H1 (cell line): ENCODE results near the gene TSNAXIP1. TPM values are rescaled to one million over a fixed set of nuclear protein-coding genes. Genes with fewer than 3 reads are reported as not detected.

Experiments
- CTCF ChIA-PET: fragments of 300-600 bp; sonication (Branson Sonifier 250); formaldehyde crosslinking; loops from one replicate; lab custom pipeline; 2021; ENCODE audit not compliant: partially characterized antibody; lab: Charles Lee
- POLR2A ChIA-PET: fragments of 300-600 bp; sonication (Branson Sonifier 250); formaldehyde crosslinking; loops from one replicate; lab custom pipeline; 2021; ENCODE audit warnings: inconsistent platforms; ENCODE audit not compliant: partially characterized antibody; lab: Charles Lee
- DNase-seq, 2 experiments: peaks; one replicate each; pipeline versions ENCODE4 v3.0.0 to v3.0.0-alpha.2; 2010 to 2022; ENCODE audit warnings: low spot score in 2 of 2, low read depth in 1 of 2, mixed read lengths in 1 of 2
- FAIRE-seq: peaks from 2 replicates; lab custom pipeline; 2011; peaks lifted over from hg19 to GRCh38; lab: Jason Lieb, UNC
- H2AFZ ChIP-seq: 2 replicates; pipeline ENCODE4 v1.8.1; 2012; ENCODE audit warnings: low read length, inconsistent platforms
- H2AK5ac ChIP-seq: 2 replicates; pipeline ENCODE4 v1.6.1; 2013; ENCODE audit warnings: low read depth, low read length
- H2BK120ac ChIP-seq: replicated peaks from 2 replicates; pipeline ENCODE3; 2013; ENCODE audit warnings: low read depth, low read length, inconsistent platforms
- H2BK12ac ChIP-seq: 2 replicates; pipeline ENCODE4 v1.6.1; 2013; ENCODE audit warnings: low read depth, low read length
- H2BK15ac ChIP-seq: 2 replicates; pipeline ENCODE4 v1.6.1; 2013; ENCODE audit warnings: low read length
- H2BK20ac ChIP-seq: 2 replicates; pipeline ENCODE4 v1.6.1; 2013; ENCODE audit warnings: low read length
- H2BK5ac ChIP-seq: 2 replicates; pipeline ENCODE4 v1.6.1; 2013; ENCODE audit warnings: low read depth, low read length
- H3K14ac ChIP-seq: 2 replicates; pipeline ENCODE4 v1.6.1; 2013; ENCODE audit warnings: inconsistent platforms; ENCODE audit not compliant: insufficient read length
- H3K18ac ChIP-seq: 2 replicates; pipeline ENCODE4 v1.6.1; 2013; ENCODE audit warnings: low read length; ENCODE audit errors: extremely low read depth
- H3K23ac ChIP-seq: 2 replicates; pipeline ENCODE4 v1.6.1; 2013; ENCODE audit warnings: inconsistent platforms; ENCODE audit not compliant: insufficient read length
- H3K23me2 ChIP-seq: 2 replicates; pipeline ENCODE4 v1.6.1; 2013; ENCODE audit warnings: low read depth, low read length
- H3K27ac ChIP-seq: 2 replicates; pipeline ENCODE4 v1.6.1; 2011; ENCODE audit warnings: low read depth, low read length, inconsistent platforms
- H3K27me3 ChIP-seq, 4 experiments: replicated peaks in 1 of 4; 1 replicate in 1 of 4; 2 replicates in 3 of 4; pipeline versions ENCODE4 v1.6.1 to v1.8.1; 2011 to 2013; ENCODE audit warnings: low read length in 3 of 4, mild to moderate bottlenecking in 3 of 4, inconsistent platforms in 2 of 4, mixed read lengths in 2 of 4, moderate library complexity in 1 of 4; ENCODE audit not compliant: control insufficient read depth in 3 of 4, insufficient read depth in 3 of 4; ENCODE audit errors: extremely low read depth in 1 of 4
- H3K36me3 ChIP-seq, 4 experiments: 2 replicates each; pipeline versions ENCODE4 v1.6.1 to v1.8.1; 2011 to 2013; ENCODE audit warnings: mild to moderate bottlenecking in 4 of 4, low read length in 3 of 4, moderate library complexity in 2 of 4, control low read depth in 1 of 4, inconsistent platforms in 1 of 4; ENCODE audit not compliant: insufficient read depth in 4 of 4, control insufficient read depth in 2 of 4
- H3K4ac ChIP-seq: replicated peaks from 2 replicates; pipeline ENCODE3; 2013; ENCODE audit warnings: low read length, low read depth, mixed read lengths, inconsistent platforms; ENCODE audit not compliant: insufficient read length
- H3K4me1 ChIP-seq, 4 experiments: replicated peaks in 1 of 4; 1 replicate in 1 of 4; 2 replicates in 3 of 4; pipeline versions ENCODE4 v1.6.1 to v1.8.1; 2011 to 2013; ENCODE audit warnings: low read length in 3 of 4, inconsistent platforms in 2 of 4, mixed read lengths in 1 of 4; ENCODE audit not compliant: insufficient read depth in 4 of 4, control insufficient read depth in 3 of 4
- H3K4me2 ChIP-seq, 2 experiments: 2 replicates each; pipeline versions ENCODE4 v1.6.1 to v1.8.1; 2011 to 2013; ENCODE audit warnings: low read depth in 2 of 2, low read length in 2 of 2, control low read depth in 1 of 2, inconsistent platforms in 1 of 2, mild to moderate bottlenecking in 1 of 2; ENCODE audit not compliant: insufficient read depth in 1 of 2
- H3K4me3 ChIP-seq, 4 experiments: fragments of 200-600, 300-600 bp in 1 of 4; sonication (generic), shearing (Covaris generic), sonication (Bioruptor Twin) in 1 of 4; 2 replicates each; pipeline versions ENCODE4 v1.5.1 to v1.8.1; 2011 to 2016; ENCODE audit warnings: low read length in 4 of 4, low read depth in 3 of 4, control low read depth in 2 of 4, inconsistent platforms in 2 of 4, mild to moderate bottlenecking in 2 of 4, mixed read lengths in 1 of 4, moderate library complexity in 1 of 4; ENCODE audit not compliant: insufficient read depth in 2 of 4; ENCODE audit errors: extremely low read depth in 1 of 4
- H3K56ac ChIP-seq: replicated peaks from 2 replicates; pipeline ENCODE3; 2013; ENCODE audit warnings: low read depth, mild to moderate bottlenecking, mixed read lengths, low read length, inconsistent platforms; ENCODE audit not compliant: insufficient read length
- H3K79me1 ChIP-seq: 2 replicates; pipeline ENCODE4 v1.6.1; 2013; ENCODE audit warnings: low read depth, low read length, control low read depth
- H3K79me2 ChIP-seq, 2 experiments: 2 replicates each; pipeline versions ENCODE4 v1.6.1 to v1.8.1; 2012 to 2013; ENCODE audit warnings: low read length in 2 of 2, mild to moderate bottlenecking in 2 of 2, inconsistent platforms in 1 of 2; ENCODE audit not compliant: insufficient read depth in 2 of 2, control insufficient read depth in 1 of 2
- H3K9ac ChIP-seq, 4 experiments: replicated peaks in 1 of 4; 1 replicate in 1 of 4; 2 replicates in 3 of 4; pipeline versions ENCODE4 v1.6.1 to v1.8.1; 2011 to 2013; ENCODE audit warnings: low read depth in 3 of 4, low read length in 3 of 4, control low read depth in 2 of 4, mild to moderate bottlenecking in 2 of 4, moderate library complexity in 2 of 4, inconsistent platforms in 1 of 4; ENCODE audit errors: extremely low read depth in 1 of 4
- H3K9me3 ChIP-seq, 2 experiments: 2 replicates each; pipeline versions ENCODE4 v1.6.1 to v1.8.1; 2012 to 2013; ENCODE audit warnings: mild to moderate bottlenecking in 2 of 2, moderate library complexity in 2 of 2, control low read depth in 1 of 2, inconsistent platforms in 1 of 2, low read depth in 1 of 2, low read length in 1 of 2, mixed read lengths in 1 of 2; ENCODE audit not compliant: insufficient read depth in 2 of 2
- H4K20me1 ChIP-seq, 2 experiments: replicated peaks in 1 of 2; 2 replicates each; pipeline versions ENCODE3 to v1.8.1; 2011 to 2013; ENCODE audit warnings: inconsistent platforms in 2 of 2, low read length in 2 of 2, mild to moderate bottlenecking in 1 of 2; ENCODE audit not compliant: insufficient read depth in 2 of 2, control insufficient read depth in 1 of 2
- H4K5ac ChIP-seq: 2 replicates; pipeline ENCODE4 v1.6.1; 2013; ENCODE audit warnings: low read length, low read depth, mixed read lengths, inconsistent platforms; ENCODE audit not compliant: insufficient read length
- H4K8ac ChIP-seq: 2 replicates; pipeline ENCODE4 v1.8.0; 2013; ENCODE audit warnings: mild to moderate bottlenecking, moderate library complexity, low read length, inconsistent platforms; ENCODE audit not compliant: insufficient read depth; ENCODE audit errors: extremely low read depth
- H4K91ac ChIP-seq: replicated peaks from 2 replicates; pipeline ENCODE3; 2013; ENCODE audit warnings: low read length, mixed read lengths, inconsistent platforms; ENCODE audit not compliant: insufficient read length
- CREB1 ChIP-seq: IDR thresholded peaks from 2 replicates; pipeline ENCODE4 v1.6.1; 2012; ENCODE audit warnings: inconsistent platforms
- CTBP2 ChIP-seq: IDR thresholded peaks from 2 replicates; pipeline ENCODE4 v1.7.0; 2011; ENCODE audit warnings: borderline replicate concordance, mild to moderate bottlenecking, moderate library complexity, mixed read lengths, low read length; ENCODE audit not compliant: insufficient read depth, insufficient read length
- EP300 ChIP-seq, 2 experiments: IDR thresholded peaks; 1 replicate in 1 of 2; 2 replicates in 1 of 2; pipeline ENCODE4 v1.6.1; 2011 to 2012; ENCODE audit warnings: low read depth in 2 of 2, low read length in 2 of 2, mild to moderate bottlenecking in 2 of 2, borderline replicate concordance in 1 of 2, inconsistent platforms in 1 of 2, moderate library complexity in 1 of 2
- PHF8 ChIP-seq: fragments of 200-600 bp; sonication (generic); conservative IDR thresholded peaks from 2 replicates; pipeline ENCODE4 v1.7.1; 2012; ENCODE audit warnings: low read depth, mild to moderate bottlenecking, inconsistent platforms, low read length, moderate library complexity
- RAD21 ChIP-seq, 2 experiments: IDR thresholded peaks in 1 of 2; conservative IDR thresholded peaks in 1 of 2; 2 replicates each; pipeline ENCODE4 v1.6.1; 2011; ENCODE audit warnings: low read depth in 2 of 2, low read length in 2 of 2, improper control_type of control experiment in 1 of 2, inconsistent platforms in 1 of 2, mild to moderate bottlenecking in 1 of 2, moderate library complexity in 1 of 2
- RNF2 ChIP-seq: fragments of 200-900, 300-1000 bp; sonication (generic); IDR thresholded peaks from 2 replicates; pipeline ENCODE4 v1.7.1; 2016; ENCODE audit warnings: borderline replicate concordance, low read depth, mild to moderate bottlenecking, antibody characterized with exemption, low read length; ENCODE audit not compliant: poor library complexity, severe bottlenecking; ENCODE audit errors: missing control alignments
- SP4 ChIP-seq: IDR thresholded peaks from 2 replicates; pipeline ENCODE4 v1.6.1; 2012; ENCODE audit warnings: low read length, inconsistent platforms
- WGBS, 2 experiments: shearing (Covaris generic) in 1 of 2; methylation state at CpG; one replicate each; pipeline versions ENCODE4 v1.1.6 to v1.1.7; 2013 to 2015; ENCODE audit warnings: low lambda C conversion rate in 2 of 2, mixed read lengths in 2 of 2, inconsistent platforms in 1 of 2, low coverage in 1 of 2, missing lambda C conversion rate in 1 of 2; ENCODE audit not compliant: insufficient replicate concordance in 2 of 2, insufficient coverage in 1 of 2, insufficient read length in 1 of 2; ENCODE audit errors: extremely low coverage in 1 of 2, missing lambda C conversion rate in 1 of 2; 5-methylcytosine and 5-hydroxymethylcytosine counted together
- polyA plus RNA-seq, 7 experiments: library from polyadenylated mRNA; depleted of rRNA in 3 of 7; stranded (reverse) in 5 of 7; unstranded in 2 of 7; fragments of >200 nt in 5 of 7; fragments of 200-250 nt in 2 of 7; gene quantifications; 1 replicate in 5 of 7; 2 replicates in 1 of 7; 4 replicates in 1 of 7; pipeline versions ENCODE4 v1.2.1 to v1.2.3, GENCODE V29; 2011 to 2013; ENCODE audit warnings: missing spikeins in 2 of 7, mixed read lengths in 2 of 7
- total RNA-seq: library from RNA; stranded (reverse); fragmentation: NEBNext Ultra II Directional; extraction: Animal tissue kit (Norgen Biotek cat#: 25700); gene quantifications from 2 replicates; pipeline ENCODE4 v1.2.1, GENCODE V29; 2021

Gene TSNAXIP1
- total and polyA plus RNA-seq, 2 of the 8 experiments (the other 6 are each of a cell fraction or from before 2014, with no cell fraction given), result 0.37 to 0.94 TPM

DNA sequence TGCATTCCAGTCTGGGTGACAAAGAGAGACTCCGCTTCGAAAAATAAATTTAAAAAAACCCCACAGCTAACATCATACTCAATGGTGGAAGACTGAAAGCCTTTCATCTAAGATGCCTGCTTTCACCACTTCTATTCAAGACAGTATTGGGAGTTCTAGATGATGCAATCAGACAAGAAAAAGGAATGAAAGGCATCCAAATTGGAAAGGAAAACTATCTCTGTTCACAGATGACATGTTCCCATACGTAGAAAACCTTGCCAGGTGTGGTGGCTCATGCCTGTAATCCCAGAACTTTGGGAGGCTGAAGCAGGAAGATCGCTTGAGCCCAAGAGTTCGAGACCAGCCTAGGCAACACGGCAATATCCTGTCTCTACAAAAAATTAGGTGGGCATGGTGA lies 31.4 kb upstream of the TSNAXIP1 start:
- Histone ChIP-seq H4K8ac (no peak overlapping the region), H3K27ac (no peak overlapping the region), H4K5ac (no peak overlapping the region), H2BK120ac (no peak overlapping the region), H3K23ac (no peak overlapping the region), H3K4me1 (peaks cover 0 to 1% (median 0%) of the 10 kb centered on the region in 4 experiments; a peak in 1 of 7 replicates), H3K4ac (no peak overlapping the region), H2AFZ (no peak overlapping the region), H3K14ac (no peak overlapping the region), H4K20me1 (peaks cover 0 to 4% of the 10 kb centered on the region in 2 experiments), H3K79me2 (no peaks in the 10 kb centered on the region; a peak in 1 of 4 replicates), H2BK15ac (no peak overlapping the region), H3K56ac (no peak overlapping the region), H3K4me2 (no peak overlapping the region), H3K9me3 (no peaks in the 10 kb centered on the region), H3K18ac (no peak overlapping the region), H3K79me1 (peaks cover 7% of the 10 kb centered on the region), H2BK5ac (no peak overlapping the region), H3K27me3 (no peaks in the 10 kb centered on the region), H3K36me3 (no peaks in the 10 kb centered on the region), H2AK5ac (no peak overlapping the region), H2BK12ac (no peak overlapping the region), H4K91ac (no peak overlapping the region), H3K9ac (no peak overlapping the region), H3K4me3 (no peak overlapping the region), H3K23me2 (no peaks in the 10 kb centered on the region), H2BK20ac (no peak overlapping the region)
- DNase-seq (no peak), FAIRE-seq (no peak)
- ChIA-PET CTCF (interaction anchor here (0.8 to 1.7 kb wide), 2 partner anchors 35 to 103 kb away, joined by 3 to 4 read pairs; no protein-coding TSS in a partner anchor), POLR2A (no interaction called here)
- 84% methylated on average over 6 of the region's 6 CpGs; no CpG with 5 or more reads in 1 of the 2 experiments for WGBS, 2 experiments
- TF ChIP-seq SP4, result no peak
- no peak for TF ChIP-seq CTBP2
- no peak for TF ChIP-seq EP300 (IDR thresholded peaks at IDR 0.05; ENCODE audit: borderline replicate concordance in 1 of 2, low read depth in 2 of 2, low read length in 2 of 2)
- no peak for TF ChIP-seq RNF2
- TF ChIP-seq CREB1, result no peak
- TF ChIP-seq PHF8, result no peak
- TF ChIP-seq RAD21 (IDR thresholded peaks at IDR 0.05 in 1 of 2, conservative IDR thresholded peaks at IDR 0.05 in 1 of 2; ENCODE audit: low read depth in 2 of 2, low read length in 2 of 2), result no peak
